Measurements from ENCODE around the gene MLC1.

MLC1 gene

GRCh38 chr22:50104141-50104544 lies 18.9 kb upstream of the MLC1 start:
- Histone ChIP-seq H3K9me3 (ENCODE audit: control insufficient read depth, insufficient read depth, low read depth, low read length) (no peaks in the 10 kb centered on the region), H3K4me1 (ENCODE audit: control insufficient read depth, insufficient read depth, low read length) (no peaks in the 10 kb centered on the region), H3K36me3 (ENCODE audit: control insufficient read depth in 2 of 2, insufficient read depth in 1 of 2, low read length in 2 of 2) (no peaks in the 10 kb centered on the region), H3K27ac (ENCODE audit: extremely low read depth, low read depth, low read length) (no peak overlapping the region), H3K4me3 (ENCODE audit: low read depth, low read length) (no peak overlapping the region)
- CTCF ChIA-PET: interaction anchor here (1.2 kb wide), 1 partner anchor 19 kb away, joined by 3 read pairs; the partner anchor contains the start of gene MLC1
- TF ChIP-seq ZIC2 (tag by site-specific recombination; IDR thresholded peaks at IDR 0.05) (peak; percentile 31; the same call in 1 of the 2 replicates), ZNF768 (tag by site-specific recombination; IDR thresholded peaks at IDR 0.05) (no peak), ZNF610 (tag by site-specific recombination; IDR thresholded peaks at IDR 0.05; ENCODE audit: borderline replicate concordance) (peak; percentile 73; the same call in 1 of the 2 replicates)
- POLR2A ChIA-PET: no interaction called here

- H3K4me3 ChIP-seq (ENCODE audit: low read depth, low read length): no peak overlapping the region
- no peak overlapping the region for H3K27ac ChIP-seq (ENCODE audit: extremely low read depth, low read depth, low read length)
- TF ChIP-seq EGR2 (tag by site-specific recombination; IDR thresholded peaks at IDR 0.05; ENCODE audit: low read depth) (peak; percentile 54; the same call in 1 of the 2 replicates), ZNF341 (tag by site-specific recombination; IDR thresholded peaks at IDR 0.05; ENCODE audit: low read depth) (no peak), ZFP41 (tag by site-specific recombination; IDR thresholded peaks at IDR 0.05; ENCODE audit: borderline replicate concordance) (no peak), ZFHX2 (tag by site-specific recombination; conservative IDR thresholded peaks at IDR 0.05) (peak; percentile 54)
- no peaks in the 10 kb centered on the region for H3K36me3 ChIP-seq (ENCODE audit: control insufficient read depth in 2 of 2, insufficient read depth in 1 of 2, low read length in 2 of 2)
- no peaks in the 10 kb centered on the region for H3K9me3 ChIP-seq (ENCODE audit: control insufficient read depth, insufficient read depth, low read depth, low read length)
- no peaks in the 10 kb centered on the region for H3K4me1 ChIP-seq (ENCODE audit: control insufficient read depth, insufficient read depth, low read length)
- CTCF ChIA-PET: interaction anchor here (1.2 kb wide), 1 partner anchor 17 kb away, joined by 3 read pairs; the partner anchor contains the start of gene MLC1
- POLR2A ChIA-PET: no interaction called here
These were observed 17.7 kb upstream of the MLC1 start for GRCh38 chr22:50102946-50103345.

- H3K27ac ChIP-seq (ENCODE audit: extremely low read depth, low read depth, low read length): no peak overlapping the region
These were observed 16.8 kb upstream of the MLC1 start for GRCh38 chr22:50101870-50102565.

GRCh38 chr22:50098052-50098451 lies 12.8 kb upstream of the MLC1 start:
- CTCF ChIA-PET: interaction anchor here (0.7 kb wide), 1 partner anchor 24 kb away, joined by 3 read pairs; no protein-coding TSS in a partner anchor
- H3K4me1 ChIP-seq (ENCODE audit: control insufficient read depth, insufficient read depth, low read length): no peaks in the 10 kb centered on the region
- TF ChIP-seq ZNF19 (tag by site-specific recombination; IDR thresholded peaks at IDR 0.05; ENCODE audit: low read depth): no peak
- TF ChIP-seq ZNF404 (tag by site-specific recombination; IDR thresholded peaks at IDR 0.05): no peak
- TF ChIP-seq ZNF148 (tag by site-specific recombination; IDR thresholded peaks at IDR 0.05; ENCODE audit: borderline replicate concordance): no peak
- TF ChIP-seq ZNF670 (tag by site-specific recombination; IDR thresholded peaks at IDR 0.05; ENCODE audit: low read depth): no peak
- no peak for TF ChIP-seq ZNF585B (tag by site-specific recombination; IDR thresholded peaks at IDR 0.05)
- TF ChIP-seq ZNF529 (tag by site-specific recombination; IDR thresholded peaks at IDR 0.05; ENCODE audit: insufficient replicate concordance): no peak
- TF ChIP-seq SP3 (tag by site-specific recombination; IDR thresholded peaks at IDR 0.05): no peak
- TF ChIP-seq ZNF239 (tag by site-specific recombination; IDR thresholded peaks at IDR 0.05): no peak
- POLR2A ChIA-PET: no interaction called here
- no peak overlapping the region for H3K4me3 ChIP-seq (ENCODE audit: low read depth, low read length)
- H3K27ac ChIP-seq (ENCODE audit: extremely low read depth, low read depth, low read length): no peak overlapping the region
- H3K36me3 ChIP-seq (ENCODE audit: control insufficient read depth in 2 of 2, insufficient read depth in 1 of 2, low read length in 2 of 2): no peaks in the 10 kb centered on the region
- no peaks in the 10 kb centered on the region for H3K9me3 ChIP-seq (ENCODE audit: control insufficient read depth, insufficient read depth, low read depth, low read length)

More at GRCh38 chr22:50101870-50102565, 16.8 kb upstream of the MLC1 start:
- no peak overlapping the region for H3K4me3 ChIP-seq (ENCODE audit: low read depth, low read length)
- no peaks in the 10 kb centered on the region for H3K4me1 ChIP-seq (ENCODE audit: control insufficient read depth, insufficient read depth, low read length)
- H3K9me3 ChIP-seq (ENCODE audit: control insufficient read depth, insufficient read depth, low read depth, low read length): no peaks in the 10 kb centered on the region
- H3K36me3 ChIP-seq (ENCODE audit: control insufficient read depth in 2 of 2, insufficient read depth in 1 of 2, low read length in 2 of 2): no peaks in the 10 kb centered on the region
- CTCF ChIA-PET: no interaction called here
- POLR2A ChIA-PET: interaction anchor here (0.5 kb wide), 1 partner anchor 470 kb away, joined by 3 read pairs; no protein-coding TSS in a partner anchor
- TF ChIP-seq KLF7 (tag by site-specific recombination; IDR thresholded peaks at IDR 0.05; ENCODE audit: borderline replicate concordance): no peak
- no peak for TF ChIP-seq ZNF501 (tag by site-specific recombination; IDR thresholded peaks at IDR 0.05)
- no peak for TF ChIP-seq ZNF423 (tag by site-specific recombination; IDR thresholded peaks at IDR 0.05)
- no peak for TF ChIP-seq ZNF600 (tag by site-specific recombination; IDR thresholded peaks at IDR 0.05)
- no peak for TF ChIP-seq ZNF146 (tag by site-specific recombination; IDR thresholded peaks at IDR 0.05)
- no peak for TF ChIP-seq ZNF132 (tag by site-specific recombination; IDR thresholded peaks at IDR 0.05; ENCODE audit: borderline replicate concordance)
- no peak for TF ChIP-seq ZNF624 (tag by site-specific recombination; IDR thresholded peaks at IDR 0.05)
- no peak for TF ChIP-seq ZNF184 (tag by site-specific recombination; IDR thresholded peaks at IDR 0.05)
- TF ChIP-seq TRIM28 (IDR thresholded peaks at IDR 0.05; ENCODE audit: borderline replicate concordance, low read length): no peak
- no peak for TF ChIP-seq ZNF521 (tag by site-specific recombination; IDR thresholded peaks at IDR 0.05)

All from HEK293 (cell line).